Measurements from ENCODE around the gene CHRD.

CHRD gene

DNA sequence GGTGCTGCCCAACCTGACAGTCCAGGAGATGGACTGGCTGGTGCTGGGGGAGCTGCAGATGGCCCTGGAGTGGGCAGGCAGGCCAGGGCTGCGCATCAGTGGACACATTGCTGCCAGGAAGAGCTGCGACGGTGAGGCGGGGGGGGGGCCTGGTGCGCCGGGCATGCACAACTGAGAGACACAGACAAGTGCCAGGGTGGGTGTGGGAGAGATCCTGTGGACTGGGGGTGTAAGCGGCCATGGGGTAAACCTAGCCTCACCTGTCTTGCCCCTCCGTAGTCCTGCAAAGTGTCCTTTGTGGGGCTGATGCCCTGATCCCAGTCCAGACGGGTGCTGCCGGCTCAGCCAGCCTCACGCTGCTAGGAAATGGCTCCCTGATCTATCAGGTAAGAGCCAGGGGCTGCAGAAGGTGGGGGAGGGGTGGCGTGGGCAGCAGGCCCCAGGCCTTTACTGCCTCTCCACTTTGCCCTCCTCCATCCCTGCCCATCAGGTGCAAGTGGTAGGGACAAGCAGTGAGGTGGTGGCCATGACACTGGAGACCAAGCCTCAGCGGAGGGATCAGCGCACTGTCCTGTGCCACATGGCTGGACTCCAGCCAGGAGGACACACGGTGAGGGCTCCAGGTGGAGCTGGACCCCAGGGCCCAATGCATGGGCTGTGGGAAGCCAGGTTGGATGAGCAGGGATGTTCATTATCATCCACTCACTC is 3.3 kb downstream of the CHRD start:
- no peak for DNase-seq

DNA sequence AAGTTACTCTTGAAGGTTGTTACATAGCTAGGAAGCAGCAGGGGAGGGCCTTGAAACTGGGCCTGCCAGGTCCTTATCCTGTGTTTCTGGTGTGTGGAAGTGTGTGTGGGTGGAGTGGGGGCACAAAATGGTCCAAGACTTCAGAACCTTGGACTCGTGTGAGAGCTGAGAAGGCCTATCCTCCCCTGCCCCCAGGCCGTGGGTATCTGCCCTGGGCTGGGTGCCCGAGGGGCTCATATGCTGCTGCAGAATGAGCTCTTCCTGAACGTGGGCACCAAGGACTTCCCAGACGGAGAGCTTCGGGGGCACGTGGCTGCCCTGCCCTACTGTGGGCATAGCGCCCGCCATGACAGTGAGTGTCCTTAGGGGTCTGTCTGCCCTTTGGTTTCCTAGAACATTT is 4.5 kb downstream of the CHRD start:
- peak in 1 of 2 donors; percentile 27 for DNase-seq

DNA sequence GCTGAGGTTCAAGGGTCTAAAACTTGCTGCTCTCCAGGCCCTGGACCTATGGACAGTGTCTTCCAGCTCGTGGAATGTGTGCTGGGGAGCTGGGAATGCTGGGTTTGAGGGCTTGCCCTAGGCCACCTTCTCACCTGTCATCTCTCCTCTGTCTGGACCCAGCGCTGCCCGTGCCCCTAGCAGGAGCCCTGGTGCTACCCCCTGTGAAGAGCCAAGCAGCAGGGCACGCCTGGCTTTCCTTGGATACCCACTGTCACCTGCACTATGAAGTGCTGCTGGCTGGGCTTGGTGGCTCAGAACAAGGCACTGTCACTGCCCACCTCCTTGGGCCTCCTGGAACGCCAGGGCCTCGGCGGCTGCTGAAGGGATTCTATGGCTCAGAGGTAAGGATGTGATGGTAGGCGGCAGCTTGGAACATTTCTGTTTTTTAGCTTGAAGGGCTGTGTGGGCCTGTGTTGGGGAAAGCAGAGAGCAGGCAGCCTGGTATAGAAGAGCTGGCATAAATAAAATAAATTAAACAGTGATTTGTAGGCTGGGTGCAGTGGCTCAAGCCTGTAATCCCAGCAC is 5.1 kb downstream of the CHRD start:
- no peak for DNase-seq

DNA sequence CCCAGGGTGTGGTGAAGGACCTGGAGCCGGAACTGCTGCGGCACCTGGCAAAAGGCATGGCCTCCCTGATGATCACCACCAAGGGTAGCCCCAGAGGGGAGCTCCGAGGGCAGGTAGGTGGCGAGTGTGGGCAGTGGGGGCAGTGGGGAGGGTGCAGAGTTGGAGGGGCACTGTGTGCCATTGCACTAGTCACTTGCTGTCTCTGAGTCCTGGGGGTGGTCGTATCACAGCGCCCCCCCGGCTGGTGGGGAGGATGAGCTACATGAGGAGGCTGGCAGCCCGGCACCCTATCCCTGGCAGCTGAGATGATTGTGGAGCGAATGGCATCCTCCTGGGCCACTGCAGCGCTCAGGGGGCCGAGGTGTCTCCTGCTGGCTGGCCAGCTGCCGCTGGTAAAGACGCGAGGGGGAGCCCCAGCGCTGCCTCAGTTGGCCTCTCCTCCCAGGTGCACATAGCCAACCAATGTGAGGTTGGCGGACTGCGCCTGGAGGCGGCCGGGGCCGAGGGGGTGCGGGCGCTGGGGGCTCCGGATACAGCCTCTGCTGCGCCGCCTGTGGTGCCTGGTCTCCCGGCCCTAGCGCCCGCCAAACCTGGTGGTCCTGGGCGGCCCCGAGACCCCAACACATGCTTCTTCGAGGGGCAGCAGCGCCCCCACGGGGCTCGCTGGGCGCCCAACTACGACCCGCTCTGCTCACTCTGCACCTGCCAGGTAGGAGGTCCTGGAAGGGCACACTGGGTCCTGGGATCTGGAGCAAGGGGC is 6.4 kb downstream of the CHRD start:
- DNase-seq = no peak

DNA sequence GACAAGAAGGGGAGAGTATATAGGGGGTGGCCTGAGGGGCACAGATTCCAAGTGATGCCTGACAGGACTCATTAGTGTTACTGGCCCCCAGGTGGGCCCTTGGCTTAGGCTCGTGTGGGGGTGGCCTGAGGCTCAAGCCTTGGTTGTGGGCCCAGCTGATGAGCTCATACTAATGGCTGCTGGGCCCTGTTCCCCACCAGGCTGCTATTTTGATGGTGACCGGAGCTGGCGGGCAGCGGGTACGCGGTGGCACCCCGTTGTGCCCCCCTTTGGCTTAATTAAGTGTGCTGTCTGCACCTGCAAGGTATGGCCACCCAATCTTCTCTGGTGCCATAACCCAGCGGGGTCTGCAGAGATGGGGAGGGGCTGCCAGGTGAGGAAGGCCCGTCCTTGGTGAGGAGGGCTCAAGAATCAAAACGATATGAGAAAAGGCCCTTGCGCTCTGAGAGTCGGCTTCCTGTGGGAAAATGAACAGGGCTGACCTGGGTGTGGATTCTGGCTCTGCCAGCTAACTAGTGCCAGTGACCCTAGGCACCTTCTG is 7.4 kb downstream of the CHRD start:
- DNase-seq = no peak

DNA sequence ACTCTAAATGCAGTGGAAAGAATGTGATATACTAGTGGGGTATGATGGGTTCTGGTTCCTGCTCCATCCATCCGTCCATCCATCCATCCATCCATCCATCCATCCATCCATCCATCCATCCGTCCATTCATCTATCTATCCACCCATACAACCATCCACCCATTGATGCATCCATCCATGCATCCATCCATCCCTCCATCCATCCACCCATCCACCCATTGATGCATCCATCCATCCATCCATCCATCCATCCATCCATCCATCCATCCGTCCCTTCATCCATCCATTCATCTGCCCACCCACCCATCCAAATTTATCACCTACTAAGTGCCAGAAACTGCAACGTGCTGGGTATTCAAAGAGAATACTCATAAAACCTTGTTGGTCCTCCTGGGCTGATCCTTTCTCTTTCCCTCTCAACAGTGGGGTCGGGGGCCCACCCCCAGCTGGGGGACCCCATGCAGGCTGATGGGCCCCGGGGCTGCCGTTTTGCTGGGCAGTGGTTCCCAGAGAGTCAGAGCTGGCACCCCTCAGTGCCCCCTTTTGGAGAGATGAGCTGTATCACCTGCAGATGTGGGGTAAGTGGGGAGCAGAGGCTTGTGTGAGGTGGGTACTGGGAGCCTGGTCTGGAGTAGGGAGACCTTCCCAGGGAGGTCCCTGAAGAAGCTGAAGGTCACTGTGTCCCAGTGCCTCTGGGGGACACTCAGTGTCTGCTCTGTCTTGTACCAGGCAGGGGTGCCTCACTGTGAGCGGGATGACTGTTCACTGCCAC is 8.5 kb downstream of the CHRD start:
- no peak for DNase-seq

DNA sequence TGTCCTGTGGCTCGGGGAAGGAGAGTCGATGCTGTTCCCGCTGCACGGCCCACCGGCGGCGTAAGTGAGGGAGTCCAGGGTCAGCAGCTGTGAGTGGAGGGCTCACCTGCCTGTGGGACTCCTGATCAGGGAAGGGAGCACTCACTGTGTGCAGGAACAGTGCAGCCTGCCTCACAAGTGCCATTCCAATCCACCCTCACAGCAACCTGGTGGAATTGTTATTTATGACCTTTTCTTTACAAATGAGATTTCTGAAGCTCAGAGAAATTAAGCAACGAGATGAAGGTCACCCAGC is 9.0 kb downstream of the CHRD start:
- DNase-seq = no peak

DNA sequence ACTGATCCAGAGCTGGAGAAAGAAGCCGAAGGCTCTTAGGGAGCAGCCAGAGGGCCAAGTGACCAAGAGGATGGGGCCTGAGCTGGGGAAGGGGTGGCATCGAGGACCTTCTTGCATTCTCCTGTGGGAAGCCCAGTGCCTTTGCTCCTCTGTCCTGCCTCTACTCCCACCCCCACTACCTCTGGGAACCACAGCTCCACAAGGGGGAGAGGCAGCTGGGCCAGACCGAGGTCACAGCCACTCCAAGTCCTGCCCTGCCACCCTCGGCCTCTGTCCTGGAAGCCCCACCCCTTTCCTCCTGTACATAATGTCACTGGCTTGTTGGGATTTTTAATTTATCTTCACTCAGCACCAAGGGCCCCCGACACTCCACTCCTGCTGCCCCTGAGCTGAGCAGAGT is 9.5 kb downstream of the CHRD start:
- DNase-seq = no peak

DNA sequence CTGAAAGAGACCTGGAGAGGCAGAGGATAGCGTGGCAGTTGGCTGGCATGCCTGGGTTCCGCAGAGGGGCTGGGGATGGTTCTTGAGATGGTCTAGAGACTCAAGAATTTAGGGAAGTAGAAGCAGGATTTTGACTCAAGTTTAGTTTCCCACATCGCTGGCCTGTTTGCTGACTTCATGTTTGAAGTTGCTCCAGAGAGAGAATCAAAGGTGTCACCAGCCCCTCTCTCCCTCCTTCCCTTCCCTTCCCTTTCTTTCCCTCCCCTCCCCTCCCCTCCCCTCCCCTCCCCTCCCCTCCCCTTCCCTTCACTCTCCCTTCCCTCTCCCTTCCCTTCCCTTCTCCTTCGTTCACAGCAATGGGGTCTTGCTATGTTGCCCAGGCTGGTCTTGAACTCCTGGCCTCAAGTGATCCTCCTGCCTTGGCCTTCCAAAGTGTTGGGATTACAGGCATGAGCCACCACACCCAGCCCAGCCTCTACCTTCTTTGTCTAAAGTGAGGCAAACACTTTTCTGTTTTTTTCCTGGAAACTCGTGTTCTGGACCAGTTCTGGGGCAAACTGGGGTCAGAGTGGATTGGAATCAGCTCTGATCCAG is 10.2 kb downstream of the CHRD start:
- DNase-seq = no peak

DNA sequence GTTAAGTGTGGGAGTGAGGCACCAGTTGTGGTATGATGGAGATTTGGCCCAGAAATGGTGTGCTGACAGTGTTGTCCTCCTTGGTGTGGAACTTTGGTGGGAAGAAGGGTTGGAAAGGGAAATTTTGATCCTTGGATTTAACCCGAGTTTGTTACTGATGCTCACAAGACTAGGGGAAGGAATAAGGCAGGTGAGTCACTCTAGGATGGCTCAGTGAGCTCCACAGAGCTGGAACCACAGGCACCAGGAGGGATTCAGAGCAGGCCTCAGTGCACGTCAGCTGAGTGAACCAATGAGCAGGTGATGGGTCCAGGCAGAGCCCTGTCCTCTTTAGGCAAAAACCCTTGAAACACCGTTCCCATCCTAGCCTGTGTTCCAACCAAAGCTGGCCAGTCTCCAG is 11.4 kb downstream of the CHRD start:
- no peak for DNase-seq

DNA sequence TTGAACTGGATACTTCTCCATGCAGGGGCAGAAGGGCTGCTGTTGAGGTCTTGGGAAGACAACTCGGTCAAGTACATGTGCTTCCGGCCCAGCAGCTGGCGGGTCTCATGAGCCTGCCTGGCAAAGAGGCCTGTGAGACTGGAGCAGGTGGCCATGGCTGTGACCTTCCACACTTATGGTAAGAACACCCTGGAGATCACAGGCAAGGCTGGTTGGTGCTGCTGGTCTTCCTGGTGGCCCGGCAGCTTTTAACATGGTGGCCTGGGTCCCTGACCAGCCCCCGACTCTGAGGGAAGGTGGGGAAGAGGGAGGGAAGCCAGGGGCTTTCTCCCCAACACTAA is 15.4 kb downstream of the CHRD start:
- DNase-seq = no peak

DNA sequence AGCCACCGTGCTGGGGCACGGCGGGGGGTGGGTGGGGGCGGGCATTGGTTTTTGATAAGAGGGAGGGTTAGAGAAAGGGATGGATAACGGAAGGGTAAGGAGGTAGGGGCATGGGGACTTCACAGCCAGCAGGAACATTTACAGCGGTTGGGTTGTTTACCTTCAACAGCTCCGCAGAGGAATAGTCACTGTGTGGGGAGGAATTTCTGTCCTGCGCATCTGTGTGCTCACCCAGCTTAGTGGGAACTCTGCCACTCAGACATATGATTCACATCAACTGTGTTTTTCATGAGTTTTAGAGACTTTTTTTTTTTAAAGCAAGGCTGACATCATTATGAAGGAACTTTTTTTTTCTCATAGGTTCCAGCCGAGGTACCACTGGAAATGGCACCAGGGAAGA is 19.6 kb downstream of the CHRD start:
- DNase-seq = no peak

DNA sequence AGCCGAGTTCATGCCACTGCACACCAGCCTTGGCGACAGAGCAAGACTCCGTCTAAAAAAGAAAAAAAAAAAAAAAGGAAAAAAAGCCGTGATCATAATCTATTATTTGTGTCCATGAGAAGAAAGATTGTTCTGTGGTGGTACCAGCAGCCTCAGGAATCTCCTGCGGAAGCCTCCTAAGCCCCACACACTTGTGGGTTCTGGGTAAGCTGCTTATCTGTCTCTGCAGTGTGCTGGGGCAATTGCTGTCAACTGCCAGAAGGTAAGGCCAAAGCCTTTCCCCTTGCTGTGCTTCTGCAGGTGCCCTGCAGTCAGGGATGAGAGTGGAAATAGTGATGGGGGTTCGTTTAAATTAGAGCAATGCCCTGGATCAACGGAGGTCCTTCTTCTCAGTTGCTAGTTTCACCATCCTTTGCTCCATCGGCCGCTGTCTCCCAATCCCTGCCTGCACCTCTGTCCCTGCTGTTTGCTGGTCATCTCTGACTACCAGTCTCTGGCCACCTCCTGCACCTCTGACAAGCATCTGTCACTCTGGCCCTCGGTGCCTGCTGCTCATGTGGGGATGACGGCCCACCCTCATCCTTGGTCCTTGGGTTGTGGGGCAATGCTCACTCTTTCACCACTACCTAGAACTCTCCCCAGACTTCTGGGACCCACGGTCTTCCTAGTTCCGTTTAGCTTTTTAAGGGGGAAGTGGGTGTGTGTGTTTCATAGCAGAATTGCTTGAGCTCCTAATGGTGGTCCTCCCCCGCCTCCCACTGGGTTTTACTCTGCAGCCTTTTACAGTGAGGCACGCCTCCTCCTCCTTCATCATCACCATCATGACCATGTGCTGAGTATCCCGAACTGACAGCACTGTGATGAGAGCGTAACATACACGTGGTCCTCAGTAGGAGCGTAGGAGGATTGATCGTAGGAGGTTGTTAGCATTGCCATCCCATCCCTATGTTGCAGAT is 25.5 kb downstream of the CHRD start:
- peak; percentile 63 to 85 for DNase-seq

DNA sequence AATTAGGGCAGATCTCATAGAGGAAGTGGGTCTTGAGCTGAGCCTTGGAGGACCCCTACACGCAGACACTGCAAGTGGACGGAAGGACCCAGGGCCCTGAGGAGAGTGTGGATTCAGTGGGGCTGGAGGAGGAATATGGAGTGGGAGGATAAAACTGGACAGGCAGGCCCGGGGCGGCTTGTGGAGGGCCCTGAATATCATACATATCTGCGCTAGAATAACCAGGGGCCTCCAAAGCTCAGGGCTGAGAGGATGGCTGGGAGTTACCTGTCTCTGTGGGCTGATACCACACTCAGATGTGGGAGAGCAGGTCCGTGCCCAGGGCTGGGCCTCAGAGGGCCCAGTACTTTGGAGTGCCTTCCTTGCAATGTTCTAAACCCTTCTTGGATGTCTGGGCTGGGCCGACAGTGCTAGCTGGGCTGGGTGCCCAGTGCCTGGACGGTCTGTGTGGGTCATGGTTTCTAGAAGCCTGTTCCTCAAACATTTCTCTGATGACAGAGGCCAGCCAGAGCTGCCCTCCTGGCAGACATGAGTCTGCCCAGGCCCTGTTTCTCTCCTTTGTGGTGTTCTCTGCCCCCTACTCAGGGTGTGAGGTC is 29.6 kb downstream of the CHRD start:
- peak in 1 of 2 donors; percentile 37 for DNase-seq

DNA sequence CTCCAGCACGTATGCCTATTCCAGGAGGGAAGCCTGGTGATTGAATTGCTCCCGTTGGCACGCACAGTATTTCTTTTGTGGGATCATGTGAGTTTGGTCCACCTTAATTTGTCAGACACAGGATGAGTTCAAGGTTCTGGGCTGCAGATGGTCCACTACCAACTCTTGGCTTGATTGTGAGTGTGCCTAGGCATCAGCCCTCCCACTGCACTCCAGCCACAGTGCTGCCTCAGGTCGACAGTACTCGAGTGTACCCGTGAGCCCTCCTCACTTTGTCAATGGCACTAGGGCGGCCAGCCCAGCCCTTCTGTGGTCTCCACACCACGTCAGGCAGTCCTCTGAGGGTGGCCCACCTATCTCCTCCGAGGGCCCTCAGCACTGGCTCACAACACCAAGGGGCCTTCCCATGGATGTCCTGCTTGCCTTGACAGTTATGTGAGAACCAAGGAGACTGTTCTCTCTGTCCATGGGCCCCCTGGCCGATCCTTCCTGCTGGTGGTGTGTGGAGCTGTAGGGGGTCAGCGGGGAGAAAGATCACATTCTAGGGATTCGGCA is 30.2 kb downstream of the CHRD start:
- DNase-seq = no peak

DNA sequence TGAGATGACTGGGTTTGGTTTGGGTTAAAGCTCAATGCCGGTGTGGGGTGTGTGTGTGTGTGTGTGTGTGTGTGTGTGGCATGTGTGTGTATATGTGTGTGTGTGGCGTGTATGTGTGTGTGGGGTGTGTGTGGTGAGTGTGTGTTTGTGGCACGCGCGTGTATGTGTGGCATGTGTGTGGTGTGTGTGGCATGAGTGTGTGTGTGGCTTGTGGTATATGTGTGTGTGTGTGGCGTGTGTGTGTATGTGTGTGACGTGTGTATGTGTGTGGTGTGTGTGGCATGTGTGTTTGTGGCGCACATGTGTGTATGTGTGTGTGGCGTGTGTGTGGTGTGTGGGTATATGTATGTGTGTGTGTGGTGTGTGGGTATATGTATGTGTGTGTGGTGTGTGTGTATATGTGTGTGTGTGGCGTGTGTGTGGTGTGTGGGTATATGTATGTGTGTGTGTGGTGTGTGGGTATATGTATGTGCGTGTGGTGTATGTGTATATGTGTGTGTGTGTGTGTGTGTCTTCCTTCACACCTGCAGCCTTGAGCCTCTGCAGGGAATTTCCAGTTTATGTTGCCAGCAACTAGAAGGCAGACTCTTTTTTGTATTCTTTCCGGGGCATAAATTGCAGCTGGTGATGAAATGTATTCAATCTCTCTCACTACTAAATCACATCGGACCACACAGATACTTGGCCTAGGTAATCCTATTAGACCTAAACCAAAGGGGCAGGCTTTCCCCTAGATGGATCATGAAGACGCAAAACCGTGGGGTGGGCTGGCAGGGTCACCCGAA is 34.8 kb downstream of the CHRD start:
- DNase-seq = no peak

DNA sequence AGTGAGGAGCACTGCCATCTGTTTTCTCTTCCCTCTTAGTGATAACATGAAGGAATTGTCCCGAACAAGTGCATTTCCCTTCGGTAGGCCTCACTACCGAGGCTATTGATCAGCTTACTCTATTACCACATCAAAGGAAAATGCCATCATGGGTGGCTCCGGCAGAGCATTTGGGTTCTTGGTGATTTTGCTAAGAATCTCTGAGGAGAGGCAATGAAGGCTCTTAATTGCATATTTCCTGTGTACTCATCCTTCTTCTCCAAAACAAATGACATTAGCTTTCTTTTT is 35.3 kb downstream of the CHRD start:
- no peak for DNase-seq

DNA sequence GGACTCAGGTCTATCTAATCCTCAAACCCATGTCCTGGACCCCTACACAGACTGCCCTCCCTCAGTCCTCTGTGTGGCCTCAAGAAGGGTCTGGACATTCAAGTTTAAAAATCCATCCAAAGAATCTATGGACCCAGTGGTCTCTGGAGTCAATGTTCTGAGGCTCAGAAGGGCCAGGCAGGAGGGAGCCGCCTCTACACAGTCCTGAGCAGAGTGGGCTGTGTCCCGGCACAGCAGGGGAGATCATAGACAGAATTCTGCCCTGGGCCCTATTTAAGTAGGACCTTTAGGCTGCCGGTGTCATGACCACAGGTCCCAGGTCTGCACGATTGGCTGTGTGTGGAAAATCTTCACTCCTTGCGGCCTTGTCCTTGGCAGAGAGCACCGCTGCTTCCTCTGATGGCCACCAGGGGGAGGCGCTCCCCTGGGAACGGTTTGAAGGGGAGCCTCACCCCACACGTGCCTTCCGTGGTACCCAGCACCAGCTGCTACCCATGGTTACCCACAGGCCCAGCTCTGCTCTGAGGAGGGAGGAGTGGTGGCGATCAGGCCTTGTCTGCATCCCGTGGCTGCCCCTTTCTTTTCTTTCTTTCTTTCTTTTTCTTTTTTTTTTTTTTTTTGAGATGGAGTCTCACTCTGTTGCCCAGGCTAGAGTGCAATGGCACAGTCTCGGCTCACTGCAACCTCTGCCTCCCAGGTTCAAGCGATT is 37.9 kb downstream of the CHRD start:
- peak; percentile 71 to 75 for DNase-seq

DNA sequence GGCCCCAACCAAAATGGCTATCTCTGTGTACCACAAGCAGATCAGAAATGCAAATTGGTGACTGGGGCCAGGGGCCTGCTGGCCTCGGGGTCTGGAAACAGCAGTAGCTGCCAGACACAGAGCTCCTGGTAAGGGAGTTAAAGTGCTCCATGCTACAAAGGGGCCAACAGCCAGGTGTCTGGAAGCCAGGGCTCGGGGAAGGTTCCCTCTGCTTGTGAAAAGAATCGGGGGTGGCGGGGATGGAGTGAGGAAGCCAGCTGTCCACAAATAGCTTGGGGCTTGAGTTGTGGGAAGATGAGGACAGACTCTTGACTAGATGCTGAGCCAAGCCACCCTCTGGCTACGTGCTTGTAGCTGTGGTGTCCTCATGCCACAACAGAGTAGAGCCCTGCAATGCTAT is 39.3 kb downstream of the CHRD start:
- no peak for DNase-seq

DNA sequence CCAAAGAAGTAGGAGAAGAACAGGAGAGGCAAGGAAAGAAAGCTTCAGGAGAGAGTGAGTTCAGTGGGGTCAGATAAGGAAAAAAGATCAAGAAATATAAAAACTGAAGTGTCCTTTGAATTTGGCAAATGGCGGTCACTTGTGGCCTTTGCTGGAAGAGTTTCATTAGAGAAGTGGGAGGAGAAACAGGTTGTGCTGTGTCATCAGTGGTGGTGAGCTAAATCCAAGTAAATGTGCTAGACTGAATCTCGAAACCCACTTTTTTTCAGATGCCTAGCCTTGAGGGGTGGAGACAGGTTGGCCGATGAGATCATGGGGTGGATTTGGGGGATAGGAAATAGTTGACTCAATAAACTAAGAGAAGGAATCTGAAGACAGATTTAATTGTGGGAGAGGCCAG is 43.7 kb downstream of the CHRD start:
- peak; percentile 30 to 42 for DNase-seq

Measured in inflammatory macrophage (primary cell).